Stomach (tissue), 9 donors: Measurements from ENCODE around the gene TXNIP. TPM values are rescaled to one million over a fixed set of nuclear protein-coding genes. Genes with fewer than 3 reads are reported as not detected.

ENCODE experiments used
- DNase-seq, 2 donors: peaks; one replicate each; pipeline versions ENCODE4 v3.0.0 to v3.0.0-alpha.2; 2013 to 2019
- H3K27ac ChIP-seq, 5 donors: fragments of 200-600 bp in 4 of 5; sonication (generic) in 4 of 5; one replicate each; pipeline ENCODE4 v1.5.1; 2013 to 2019; ENCODE audit warnings: mild to moderate bottlenecking in 1 of 5, moderate library complexity in 1 of 5
- H3K27me3 ChIP-seq, 3 donors: fragments of 200-600 bp; sonication (generic); one replicate each; pipeline ENCODE4 v1.5.1; 2017 to 2019; ENCODE audit warnings: mixed run types in 1 of 3
- H3K36me3 ChIP-seq, 4 donors: fragments of 200-600 bp; sonication (generic); 1 replicate in 3 of 4; 2 replicates in 1 of 4; pipeline ENCODE4 v1.5.1; 2016 to 2019
- H3K4me1 ChIP-seq, 4 donors: fragments of 200-600 bp; sonication (generic); one replicate each; pipeline ENCODE4 v1.5.1; 2016 to 2019
- H3K4me3 ChIP-seq, 4 donors: fragments of 200-600 bp; sonication (generic) in 3 of 4; one replicate each; pipeline ENCODE4 v1.5.1; 2016 to 2019; ENCODE audit warnings: mild to moderate bottlenecking in 1 of 4
- H3K9me3 ChIP-seq, 4 donors: fragments of 200-600 bp; sonication (generic); one replicate each; pipeline ENCODE4 v1.5.1; 2016 to 2019
- EP300 ChIP-seq: sonication (generic); formaldehyde crosslinking; IDR thresholded peaks from one replicate; pipeline ENCODE4 v1.6.1; 2017; ENCODE audit warnings: antibody characterized with exemption
- POLR2A ChIP-seq, 4 donors: fragments of 450-650 bp; IDR thresholded peaks; one replicate each; pipeline ENCODE4 v1.6.1; 2016; ENCODE audit warnings: antibody characterized with exemption in 4 of 4, control low read depth in 2 of 4, mild to moderate bottlenecking in 1 of 4, moderate library complexity in 1 of 4
- POLR2AphosphoS5 ChIP-seq, 3 donors: sonication (generic); formaldehyde crosslinking; IDR thresholded peaks; one replicate each; pipeline ENCODE4 v1.6.1; 2016; ENCODE audit warnings: antibody characterized with exemption in 3 of 3
- WGBS, 5 donors: extraction: QIAGEN DNeasy Blood & Tissue Kit in 3 of 5; methylation state at CpG; one replicate each; pipeline versions ENCODE4 v1.1.5 to v1.1.7; 2013 to 2018; 5-methylcytosine and 5-hydroxymethylcytosine counted together
- intact Hi-C: fragments of 100-400 bp; cut with DNase I; formaldehyde crosslinking; loops from one replicate; pipeline ENCODE4 v1.15.1; 2023; ENCODE audit warnings: low total_unique reads
- polyA plus RNA-seq, 3 donors: library from polyadenylated mRNA; stranded (reverse); fragments of 200-250 nt; gene quantifications; one replicate each; pipeline ENCODE4 v1.2.3, GENCODE V29; 2013
- total RNA-seq, 5 donors: library from RNA; depleted of rRNA; stranded (reverse); fragments of >200 nt; gene quantifications; one replicate each; pipeline versions ENCODE4 v1.1.0 to v1.2.3, GENCODE V29; 2014 to 2016
- TF ChIP-seq, protein P1 (sequence below), 7 experiments: fragments of 450-650 bp in 4 of 7; fragments of 200-600 bp in 3 of 7; sonication (generic) in 3 of 7; IDR thresholded peaks; one replicate each; pipeline ENCODE4 v1.5.1; 2016 to 2019; ENCODE audit warnings: antibody characterized with exemption in 7 of 7, control low read depth in 2 of 7, mild to moderate bottlenecking in 1 of 7
- donor health status: healthy with polysubstance abuse.
- donor health status: Bipolar disorder and iron deficiency.
- donor health status: healthy.

TXNIP gene
- total and polyA plus RNA-seq, 8 donors = 204 to 3,386 (median 622) TPM

DNA sequence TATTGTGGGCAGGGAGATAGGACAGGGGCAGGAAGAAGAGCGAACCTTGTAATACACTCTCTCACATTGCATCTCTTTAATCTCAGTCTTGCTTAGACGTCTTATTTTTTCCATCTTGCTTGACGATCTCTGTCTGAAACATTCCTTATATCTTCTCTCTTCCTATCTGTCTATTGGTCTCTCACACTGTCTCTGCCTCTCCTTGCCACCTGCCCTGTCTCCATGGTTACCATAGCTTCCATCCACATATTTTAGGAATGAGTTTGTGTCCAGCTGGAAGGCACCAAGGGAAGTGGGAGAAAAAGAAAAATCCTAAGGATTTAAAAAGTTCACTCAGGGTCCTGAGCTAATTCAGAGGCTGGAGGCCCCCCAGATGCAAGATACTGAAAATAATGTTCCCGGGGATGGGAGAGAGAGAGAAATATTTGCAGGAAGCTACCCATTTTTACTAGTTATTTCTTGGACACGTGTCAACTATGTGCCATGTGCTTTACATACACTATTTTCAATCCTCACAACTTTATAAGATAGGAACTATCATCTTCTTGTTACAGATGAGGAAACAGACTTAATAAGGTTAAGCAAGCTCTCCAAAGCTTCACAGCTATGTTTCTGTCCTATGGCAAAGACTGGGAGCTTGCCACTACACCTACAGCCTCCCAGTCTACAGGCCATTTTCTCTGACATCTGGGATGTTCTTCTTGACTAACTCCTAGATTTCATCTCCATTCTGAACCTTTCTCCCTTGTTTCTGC, 32.9 kb downstream of the TXNIP start:
- 30 to 48% (median 43%) methylated on average over 5 of the region's 5 CpGs for WGBS, 5 donors
- intact Hi-C loops = no loop called here
- Histone ChIP-seq H3K27ac (peak overlapping the region; percentile 83 to 99 (median 91)), H3K9me3 (peaks cover 0 to 5% (median 0%) of the 10 kb centered on the region in 4 donors), H3K27me3 (peaks cover 0 to 14% (median 8%) of the 10 kb centered on the region in 3 donors), H3K4me3 (peak overlapping the region; percentile 52 to 67 (median 60)), H3K36me3 (peaks cover 0 to 6% (median 3%) of the 10 kb centered on the region in 4 donors), H3K4me1 (peaks cover 19 to 69% (median 58%) of the 10 kb centered on the region in 4 donors)
- DNase-seq = peak in 1 of 2 donors; percentile 23
- TF ChIP-seq, protein P1, sequence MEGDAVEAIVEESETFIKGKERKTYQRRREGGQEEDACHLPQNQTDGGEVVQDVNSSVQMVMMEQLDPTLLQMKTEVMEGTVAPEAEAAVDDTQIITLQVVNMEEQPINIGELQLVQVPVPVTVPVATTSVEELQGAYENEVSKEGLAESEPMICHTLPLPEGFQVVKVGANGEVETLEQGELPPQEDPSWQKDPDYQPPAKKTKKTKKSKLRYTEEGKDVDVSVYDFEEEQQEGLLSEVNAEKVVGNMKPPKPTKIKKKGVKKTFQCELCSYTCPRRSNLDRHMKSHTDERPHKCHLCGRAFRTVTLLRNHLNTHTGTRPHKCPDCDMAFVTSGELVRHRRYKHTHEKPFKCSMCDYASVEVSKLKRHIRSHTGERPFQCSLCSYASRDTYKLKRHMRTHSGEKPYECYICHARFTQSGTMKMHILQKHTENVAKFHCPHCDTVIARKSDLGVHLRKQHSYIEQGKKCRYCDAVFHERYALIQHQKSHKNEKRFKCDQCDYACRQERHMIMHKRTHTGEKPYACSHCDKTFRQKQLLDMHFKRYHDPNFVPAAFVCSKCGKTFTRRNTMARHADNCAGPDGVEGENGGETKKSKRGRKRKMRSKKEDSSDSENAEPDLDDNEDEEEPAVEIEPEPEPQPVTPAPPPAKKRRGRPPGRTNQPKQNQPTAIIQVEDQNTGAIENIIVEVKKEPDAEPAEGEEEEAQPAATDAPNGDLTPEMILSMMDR (IDR thresholded peaks at IDR 0.05) = no peak
- TF ChIP-seq EP300 = no peak
- no peak for TF ChIP-seq POLR2A (IDR thresholded peaks at IDR 0.05)
- no peak for TF ChIP-seq POLR2AphosphoS5 (IDR thresholded peaks at IDR 0.05)

DNA sequence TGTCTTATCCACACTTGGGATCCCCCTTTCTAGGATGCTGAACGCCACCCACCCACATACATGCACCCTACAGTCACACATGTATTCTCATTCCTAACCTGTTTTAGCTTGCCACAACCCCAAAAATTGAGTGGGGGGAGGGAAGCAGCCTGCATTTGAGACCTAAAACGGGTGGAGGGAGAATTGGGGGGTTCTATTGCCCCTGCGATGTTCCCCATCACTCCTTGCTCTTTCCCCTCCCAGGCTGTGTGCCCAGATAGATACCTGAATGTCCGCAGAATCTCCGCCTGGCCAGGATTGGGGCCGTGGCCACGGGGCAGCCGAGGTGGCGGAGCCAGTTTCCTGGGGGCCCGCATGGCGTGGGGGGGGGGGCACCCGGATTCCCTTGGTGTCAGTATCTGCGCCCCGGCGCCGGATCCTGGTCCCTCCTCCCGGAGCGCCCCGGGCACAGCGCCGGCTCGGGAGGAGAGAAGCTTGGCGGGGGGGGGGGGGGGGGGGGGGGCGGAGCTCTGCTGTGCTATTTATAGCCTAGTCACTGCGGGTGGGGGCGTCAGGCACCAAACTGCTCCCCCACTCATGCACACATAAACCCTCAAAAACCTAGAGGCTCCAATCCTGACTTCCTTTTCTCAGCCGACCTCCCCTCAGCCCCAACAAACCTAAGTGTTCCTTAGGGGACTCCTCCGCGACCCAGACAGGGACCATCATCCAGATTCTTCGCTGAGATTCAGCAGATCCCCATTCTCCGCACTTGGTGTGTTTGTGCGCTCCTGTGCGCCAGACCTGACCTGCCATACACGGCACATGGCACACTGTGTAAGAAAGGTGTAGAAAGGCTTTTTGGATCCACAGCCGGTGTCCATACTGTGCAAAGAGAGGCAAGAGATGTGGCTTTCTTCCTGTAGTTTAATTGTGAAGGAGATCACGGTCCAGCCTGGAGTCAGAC, 33.9 kb downstream of the TXNIP start:
- Histone ChIP-seq H3K4me3 (peak overlapping the region; percentile 52 to 65 (median 59)), H3K4me1 (peaks cover 23 to 74% (median 63%) of the 10 kb centered on the region in 4 donors), H3K36me3 (peaks cover 0 to 4% (median 2%) of the 10 kb centered on the region in 4 donors), H3K27me3 (peaks cover 0 to 14% (median 8%) of the 10 kb centered on the region in 3 donors), H3K9me3 (peaks cover 0 to 3% (median 0%) of the 10 kb centered on the region in 4 donors), H3K27ac (peak overlapping the region; percentile 3 to 99 (median 91))
- peak in 1 of 2 donors; percentile 68 for DNase-seq
- 3 to 8% (median 5%) methylated on average over 21 to 29 of the region's 36 CpGs for WGBS, 5 donors
- TF ChIP-seq POLR2AphosphoS5 (IDR thresholded peaks at IDR 0.05) (no peak), EP300 (no peak), POLR2A (IDR thresholded peaks at IDR 0.05) (no peak)
- TF ChIP-seq, protein P1 (IDR thresholded peaks at IDR 0.05) = no peak
- intact Hi-C loops = no loop called here

DNA sequence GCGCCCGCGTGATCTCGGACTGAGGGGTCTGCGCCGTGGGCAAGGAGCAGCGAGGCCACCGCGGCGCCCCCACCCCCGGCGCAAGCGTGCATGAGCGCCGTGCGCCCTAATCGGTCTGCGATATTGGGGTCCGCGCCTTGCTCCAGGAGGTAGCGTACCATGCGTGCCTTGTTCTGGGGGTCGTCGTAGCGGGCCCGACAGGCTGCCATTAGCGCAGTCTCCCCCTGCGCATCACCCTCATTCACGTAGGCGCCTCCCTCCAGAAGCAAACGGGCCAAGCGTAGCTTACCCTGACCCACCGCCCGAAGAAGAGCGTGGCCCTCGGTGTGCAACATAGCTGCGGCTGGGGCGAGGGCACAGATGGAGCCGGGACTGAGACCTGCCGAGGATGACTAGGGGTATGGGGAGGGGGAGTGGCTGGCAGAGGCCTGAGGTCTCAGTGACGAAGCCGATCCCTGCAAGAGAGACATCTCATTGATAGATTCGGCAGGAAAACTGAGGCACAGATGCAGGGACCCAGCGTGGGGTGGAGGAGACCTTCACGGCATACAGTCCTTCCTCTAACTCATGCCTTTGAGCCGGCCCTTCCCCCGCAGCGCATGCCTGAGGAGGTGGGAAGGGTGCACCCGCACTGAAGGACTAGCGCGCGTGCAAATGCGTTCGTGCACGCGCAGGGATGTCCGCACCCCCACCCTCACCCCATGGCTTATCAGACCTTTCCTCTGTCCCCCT, 34.8 kb downstream of the TXNIP start:
- H3K36me3 ChIP-seq = no peaks in the 10 kb centered on the region
- peaks cover 0 to 14% (median 8%) of the 10 kb centered on the region in 3 donors for H3K27me3 ChIP-seq
- H3K4me1 ChIP-seq = peaks cover 23 to 80% (median 70%) of the 10 kb centered on the region in 4 donors
- H3K9me3 ChIP-seq = no peaks in the 10 kb centered on the region
- intact Hi-C loops = no loop called here
- peak overlapping the region; percentile 73 to 99 (median 91) for H3K27ac ChIP-seq
- H3K4me3 ChIP-seq = peak overlapping the region; percentile 52 to 65 (median 59)
- DNase-seq = peak in 1 of 2 donors; percentile 75
- TF ChIP-seq POLR2AphosphoS5 (IDR thresholded peaks at IDR 0.05) (no peak), EP300 (no peak)
- TF ChIP-seq, protein P1 (IDR thresholded peaks at IDR 0.05) = no peak
- 0 to 2% (median 1%) methylated on average over 32 to 57 of the region's 57 CpGs for WGBS, 5 donors
